PC-9 (cell line): ENCODE data around the gene CD28.

Source experiments
- EZH2 ChIP-seq: fragments of 200-600 bp; sonication (generic); IDR thresholded peaks from 2 replicates; pipeline ENCODE4 v1.8.0; 2017; ENCODE audit warnings: antibody characterized with exemption, low read depth
- TF ChIP-seq, protein P1 (sequence below): fragments of 200-600 bp; sonication (generic); conservative IDR thresholded peaks from 2 replicates; pipeline ENCODE4 v1.6.1; 2017; ENCODE audit warnings: mixed run types, antibody characterized with exemption, mild to moderate bottlenecking, moderate library complexity

DNA sequence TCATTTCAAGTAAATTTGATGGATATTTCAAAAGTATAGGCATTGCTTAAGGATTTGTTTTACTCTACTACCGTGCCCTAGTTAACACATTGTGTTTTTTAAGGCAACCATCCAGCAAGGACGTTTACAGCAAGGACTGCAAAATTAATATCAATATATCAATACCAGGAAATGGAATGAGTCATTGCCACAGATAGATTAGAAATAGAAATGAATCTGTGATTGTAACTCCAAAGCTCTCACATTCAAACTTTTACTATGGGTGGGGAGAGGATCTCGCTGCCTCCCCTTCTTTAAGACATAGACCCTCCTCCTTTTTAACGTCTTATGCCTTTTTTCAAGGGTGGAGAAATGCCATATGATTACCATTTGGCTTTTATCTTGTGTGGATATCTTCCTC, 3.8 kb downstream of the CD28 start:
- TF ChIP-seq, protein P1, sequence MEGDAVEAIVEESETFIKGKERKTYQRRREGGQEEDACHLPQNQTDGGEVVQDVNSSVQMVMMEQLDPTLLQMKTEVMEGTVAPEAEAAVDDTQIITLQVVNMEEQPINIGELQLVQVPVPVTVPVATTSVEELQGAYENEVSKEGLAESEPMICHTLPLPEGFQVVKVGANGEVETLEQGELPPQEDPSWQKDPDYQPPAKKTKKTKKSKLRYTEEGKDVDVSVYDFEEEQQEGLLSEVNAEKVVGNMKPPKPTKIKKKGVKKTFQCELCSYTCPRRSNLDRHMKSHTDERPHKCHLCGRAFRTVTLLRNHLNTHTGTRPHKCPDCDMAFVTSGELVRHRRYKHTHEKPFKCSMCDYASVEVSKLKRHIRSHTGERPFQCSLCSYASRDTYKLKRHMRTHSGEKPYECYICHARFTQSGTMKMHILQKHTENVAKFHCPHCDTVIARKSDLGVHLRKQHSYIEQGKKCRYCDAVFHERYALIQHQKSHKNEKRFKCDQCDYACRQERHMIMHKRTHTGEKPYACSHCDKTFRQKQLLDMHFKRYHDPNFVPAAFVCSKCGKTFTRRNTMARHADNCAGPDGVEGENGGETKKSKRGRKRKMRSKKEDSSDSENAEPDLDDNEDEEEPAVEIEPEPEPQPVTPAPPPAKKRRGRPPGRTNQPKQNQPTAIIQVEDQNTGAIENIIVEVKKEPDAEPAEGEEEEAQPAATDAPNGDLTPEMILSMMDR: no peak
- TF ChIP-seq EZH2: no peak
